ENCODE measurements around the gene RASGRF1. TPM values are rescaled to one million over a fixed set of nuclear protein-coding genes. Genes with fewer than 3 reads are reported as not detected.

Gene RASGRF1
- total RNA-seq, 1 donor: under 0.01 TPM

- H4K20me1 ChIP-seq (ENCODE audit: insufficient read depth, low read length): no peaks in the 10 kb centered on the region
- no peak for DNase-seq (ENCODE audit: insufficient read length, low spot score, missing footprints)
- H2AFZ ChIP-seq (ENCODE audit: low read length): no peak overlapping the region
- H3K36me3 ChIP-seq (ENCODE audit: insufficient read depth, low read length): no peaks in the 10 kb centered on the region
- no peaks in the 10 kb centered on the region for H3K79me2 ChIP-seq (ENCODE audit: insufficient read depth, low read length)
- peaks cover 3% of the 10 kb centered on the region for H3K27me3 ChIP-seq (ENCODE audit: insufficient read depth, low read length)
- no peak overlapping the region for H3K4me3 ChIP-seq (ENCODE audit: insufficient read depth, low read length)
- no peak overlapping the region for H3K4me2 ChIP-seq (ENCODE audit: insufficient read depth, low read length)
- H3K27ac ChIP-seq (ENCODE audit: low read depth, low read length): no peak overlapping the region
- no peaks in the 10 kb centered on the region for H3K4me1 ChIP-seq (ENCODE audit: insufficient read depth, low read length)
- no peak for TF ChIP-seq CTCF (IDR thresholded peaks at IDR 0.05; ENCODE audit: extremely low read depth, low read depth, low read length)
- no peaks in the 10 kb centered on the region for H3K9me3 ChIP-seq (ENCODE audit: low read depth, low read length)
These were observed 33.5 kb downstream of the RASGRF1 start for GRCh38 chr15:79057050-79057449.

GRCh38 chr15:79054350-79054749, 36.2 kb downstream of the RASGRF1 start:
- Histone ChIP-seq H3K27me3 (ENCODE audit: insufficient read depth, low read length) (peaks cover 5% of the 10 kb centered on the region), H3K27ac (ENCODE audit: low read depth, low read length) (no peak overlapping the region), H3K36me3 (ENCODE audit: insufficient read depth, low read length) (no peaks in the 10 kb centered on the region), H3K4me2 (ENCODE audit: insufficient read depth, low read length) (no peak overlapping the region), H3K4me1 (ENCODE audit: insufficient read depth, low read length) (no peaks in the 10 kb centered on the region), H2AFZ (ENCODE audit: low read length) (no peak overlapping the region), H4K20me1 (ENCODE audit: insufficient read depth, low read length) (no peaks in the 10 kb centered on the region), H3K4me3 (ENCODE audit: insufficient read depth, low read length) (no peak overlapping the region), H3K9me3 (ENCODE audit: low read depth, low read length) (no peaks in the 10 kb centered on the region), H3K79me2 (ENCODE audit: insufficient read depth, low read length) (no peaks in the 10 kb centered on the region)
- no peak for TF ChIP-seq CTCF (IDR thresholded peaks at IDR 0.05; ENCODE audit: extremely low read depth, low read depth, low read length)
- DNase-seq (ENCODE audit: insufficient read length, low spot score, missing footprints): no peak

- no peak for DNase-seq (ENCODE audit: insufficient read length, low spot score, missing footprints)
- Histone ChIP-seq H3K79me2 (ENCODE audit: insufficient read depth, low read length) (no peaks in the 10 kb centered on the region), H3K27ac (ENCODE audit: low read depth, low read length) (no peak overlapping the region), H3K9me3 (ENCODE audit: low read depth, low read length) (no peaks in the 10 kb centered on the region), H4K20me1 (ENCODE audit: insufficient read depth, low read length) (no peaks in the 10 kb centered on the region), H3K27me3 (ENCODE audit: insufficient read depth, low read length) (peaks cover 5% of the 10 kb centered on the region), H3K4me1 (ENCODE audit: insufficient read depth, low read length) (no peaks in the 10 kb centered on the region), H2AFZ (ENCODE audit: low read length) (no peak overlapping the region), H3K4me2 (ENCODE audit: insufficient read depth, low read length) (no peak overlapping the region), H3K4me3 (ENCODE audit: insufficient read depth, low read length) (no peak overlapping the region), H3K36me3 (ENCODE audit: insufficient read depth, low read length) (no peaks in the 10 kb centered on the region)
- no peak for TF ChIP-seq CTCF (IDR thresholded peaks at IDR 0.05; ENCODE audit: extremely low read depth, low read depth, low read length)
These were observed 36.7 kb downstream of the RASGRF1 start for GRCh38 chr15:79053894-79054293.

- Histone ChIP-seq H3K4me1 (ENCODE audit: insufficient read depth, low read length) (no peaks in the 10 kb centered on the region), H3K9me3 (ENCODE audit: low read depth, low read length) (no peaks in the 10 kb centered on the region), H3K4me2 (ENCODE audit: insufficient read depth, low read length) (no peak overlapping the region), H3K36me3 (ENCODE audit: insufficient read depth, low read length) (no peaks in the 10 kb centered on the region), H2AFZ (ENCODE audit: low read length) (no peak overlapping the region), H3K27ac (ENCODE audit: low read depth, low read length) (no peak overlapping the region), H3K27me3 (ENCODE audit: insufficient read depth, low read length) (peaks cover 3% of the 10 kb centered on the region), H3K4me3 (ENCODE audit: insufficient read depth, low read length) (no peak overlapping the region), H4K20me1 (ENCODE audit: insufficient read depth, low read length) (peaks cover 3% of the 10 kb centered on the region), H3K79me2 (ENCODE audit: insufficient read depth, low read length) (no peaks in the 10 kb centered on the region)
- DNase-seq (ENCODE audit: insufficient read length, low spot score, missing footprints): no peak
- no peak for TF ChIP-seq CTCF (IDR thresholded peaks at IDR 0.05; ENCODE audit: extremely low read depth, low read depth, low read length)
These were observed 38.4 kb downstream of the RASGRF1 start for GRCh38 chr15:79051941-79052731.

Data from osteoblast (primary cell).